Lower leg skin (tissue), 3 donors: ENCODE results near the gene CYB5A.

Source experiments
- POLR2A ChIP-seq, 2 donors: fragments of 450-650 bp; IDR thresholded peaks; one replicate each; pipeline ENCODE4 v1.6.1; 2016 to 2017; ENCODE audit warnings: antibody characterized with exemption in 2 of 2, mild to moderate bottlenecking in 1 of 2, moderate library complexity in 1 of 2
- TF ChIP-seq, protein P1 (sequence below), 3 donors: fragments of 450-650 bp; IDR thresholded peaks; one replicate each; pipeline ENCODE4 v1.5.1; 2016; ENCODE audit warnings: antibody characterized with exemption in 3 of 3, mild to moderate bottlenecking in 3 of 3, moderate library complexity in 2 of 3

DNA sequence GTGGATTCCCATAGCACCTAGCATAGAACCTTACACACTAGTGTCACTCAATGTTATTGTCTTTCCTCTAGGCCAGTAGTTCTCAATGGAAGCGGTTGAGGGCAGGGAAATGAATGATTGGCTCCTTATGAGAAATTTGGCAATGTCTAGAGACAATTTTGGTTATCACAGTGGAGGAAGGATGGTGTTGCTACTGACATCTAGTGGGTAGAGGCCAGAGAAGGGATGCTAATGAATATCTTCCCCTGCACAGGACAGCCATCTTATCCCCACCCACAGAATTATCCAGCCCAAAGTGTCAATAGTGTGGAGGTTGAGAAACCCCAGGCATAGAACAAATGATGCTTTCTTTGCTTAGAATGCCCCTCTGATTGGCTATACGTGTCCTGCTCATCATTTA lies 39.6 kb upstream of the CYB5A start:
- TF ChIP-seq, protein P1, sequence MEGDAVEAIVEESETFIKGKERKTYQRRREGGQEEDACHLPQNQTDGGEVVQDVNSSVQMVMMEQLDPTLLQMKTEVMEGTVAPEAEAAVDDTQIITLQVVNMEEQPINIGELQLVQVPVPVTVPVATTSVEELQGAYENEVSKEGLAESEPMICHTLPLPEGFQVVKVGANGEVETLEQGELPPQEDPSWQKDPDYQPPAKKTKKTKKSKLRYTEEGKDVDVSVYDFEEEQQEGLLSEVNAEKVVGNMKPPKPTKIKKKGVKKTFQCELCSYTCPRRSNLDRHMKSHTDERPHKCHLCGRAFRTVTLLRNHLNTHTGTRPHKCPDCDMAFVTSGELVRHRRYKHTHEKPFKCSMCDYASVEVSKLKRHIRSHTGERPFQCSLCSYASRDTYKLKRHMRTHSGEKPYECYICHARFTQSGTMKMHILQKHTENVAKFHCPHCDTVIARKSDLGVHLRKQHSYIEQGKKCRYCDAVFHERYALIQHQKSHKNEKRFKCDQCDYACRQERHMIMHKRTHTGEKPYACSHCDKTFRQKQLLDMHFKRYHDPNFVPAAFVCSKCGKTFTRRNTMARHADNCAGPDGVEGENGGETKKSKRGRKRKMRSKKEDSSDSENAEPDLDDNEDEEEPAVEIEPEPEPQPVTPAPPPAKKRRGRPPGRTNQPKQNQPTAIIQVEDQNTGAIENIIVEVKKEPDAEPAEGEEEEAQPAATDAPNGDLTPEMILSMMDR (IDR thresholded peaks at IDR 0.05) = no peak
- no peak for TF ChIP-seq POLR2A (IDR thresholded peaks at IDR 0.05)
